Measurements from ENCODE around the gene TMEM132D. TPM values are rescaled to one million over a fixed set of nuclear protein-coding genes. Genes with fewer than 3 reads are reported as not detected.

The TMEM132D gene
- total and polyA plus RNA-seq, 2 of the 8 experiments (the other 6 are each of a cell fraction or from before 2014, with no cell fraction given) = 3.5 to 10.1 TPM

GRCh38 chr12:129269756-129270495 lies 633.9 kb downstream of the TMEM132D start:
- H3K36me3 ChIP-seq (ENCODE audit: control insufficient read depth in 2 of 4, insufficient read depth in 4 of 4, low read length in 3 of 4) = no peaks in the 10 kb centered on the region
- no peak overlapping the region for H4K91ac ChIP-seq (replicated peaks; ENCODE audit: insufficient read length, low read length)
- no peaks in the 10 kb centered on the region for H4K20me1 ChIP-seq (replicated peaks in 1 of 2; ENCODE audit: control insufficient read depth in 1 of 2, insufficient read depth in 2 of 2, low read length in 2 of 2)
- H2AFZ ChIP-seq (ENCODE audit: low read length) = no peak overlapping the region
- ChIA-PET POLR2A (ENCODE audit: partially characterized antibody) (no interaction called here), CTCF (ENCODE audit: partially characterized antibody) (interaction anchor here (1.1 kb wide), 1 partner anchor 346 kb away, joined by 4 read pairs; no protein-coding TSS in a partner anchor)
- no peaks in the 10 kb centered on the region for H3K79me1 ChIP-seq (ENCODE audit: low read depth, low read length)
- no peak overlapping the region for H2BK120ac ChIP-seq (replicated peaks; ENCODE audit: low read depth, low read length)
- TF ChIP-seq POLR2AphosphoS5 (IDR thresholded peaks at IDR 0.05; ENCODE audit: low read depth, low read length) = no peak
- TF ChIP-seq EZH2 (IDR thresholded peaks at IDR 0.05; ENCODE audit: low read depth, low read length, severe bottlenecking) = no peak
- TF ChIP-seq CHD2 (IDR thresholded peaks at IDR 0.05; ENCODE audit: low read length) = no peak
- no peak for TF ChIP-seq JUN (IDR thresholded peaks at IDR 0.05; ENCODE audit: low read depth, low read length)
- H3K27ac ChIP-seq (ENCODE audit: low read depth, low read length) = no peak overlapping the region
- DNase-seq (ENCODE audit: low read depth in 1 of 2, low spot score in 2 of 2) (no peak), FAIRE-seq (no peak)
- no peak overlapping the region for H4K5ac ChIP-seq (ENCODE audit: insufficient read length, low read depth, low read length)
- no peaks in the 10 kb centered on the region for H3K9me3 ChIP-seq (ENCODE audit: insufficient read depth in 2 of 2, low read depth in 1 of 2, low read length in 1 of 2)
- no peak overlapping the region for H2AK5ac ChIP-seq (ENCODE audit: low read depth, low read length)
- H3K23me2 ChIP-seq (ENCODE audit: low read depth, low read length) = no peaks in the 10 kb centered on the region; the same call in 1 of the 2 replicates
- H2BK15ac ChIP-seq (ENCODE audit: low read length) = no peak overlapping the region
- no peak overlapping the region for H3K14ac ChIP-seq (ENCODE audit: insufficient read length)
- no peak overlapping the region for H3K9ac ChIP-seq (replicated peaks in 1 of 4; ENCODE audit: extremely low read depth in 1 of 4, low read depth in 3 of 4, low read length in 3 of 4)
- H3K27me3 ChIP-seq (replicated peaks in 1 of 4; ENCODE audit: control insufficient read depth in 3 of 4, extremely low read depth in 1 of 4, insufficient read depth in 3 of 4, low read length in 3 of 4) = no peaks in the 10 kb centered on the region
- WGBS, 2 experiments (ENCODE audit: extremely low coverage in 1 of 2, insufficient coverage in 1 of 2, insufficient read length in 1 of 2, insufficient replicate concordance in 2 of 2, low coverage in 1 of 2, low lambda C conversion rate in 2 of 2, missing lambda C conversion rate in 1 of 2) = 95% methylated on average over 16 of the region's 16 CpGs; no CpG with 5 or more reads in 1 of the 2 experiments
- H3K56ac ChIP-seq (replicated peaks; ENCODE audit: insufficient read length, low read depth, low read length) = no peak overlapping the region
- H3K23ac ChIP-seq (ENCODE audit: insufficient read length) = no peak overlapping the region
- H3K4me1 ChIP-seq (replicated peaks in 1 of 4; ENCODE audit: control insufficient read depth in 3 of 4, insufficient read depth in 4 of 4, low read length in 3 of 4) = no peaks in the 10 kb centered on the region
- H3K18ac ChIP-seq (ENCODE audit: extremely low read depth, low read length) = no peak overlapping the region
- H3K79me2 ChIP-seq (ENCODE audit: control insufficient read depth in 1 of 2, insufficient read depth in 2 of 2, low read length in 2 of 2) = no peaks in the 10 kb centered on the region
- H2BK12ac ChIP-seq (ENCODE audit: low read depth, low read length) = no peak overlapping the region
- no peak overlapping the region for H3K4ac ChIP-seq (replicated peaks; ENCODE audit: insufficient read length, low read depth, low read length)
- no peak overlapping the region for H4K8ac ChIP-seq (ENCODE audit: extremely low read depth, insufficient read depth, low read length)
- no peak overlapping the region for H2BK5ac ChIP-seq (ENCODE audit: low read depth, low read length)
- H2BK20ac ChIP-seq (ENCODE audit: low read length) = no peak overlapping the region
- no peak overlapping the region for H3K4me3 ChIP-seq (ENCODE audit: extremely low read depth in 1 of 4, insufficient read depth in 2 of 4, low read depth in 3 of 4, low read length in 4 of 4)
- no peak overlapping the region for H3K4me2 ChIP-seq (ENCODE audit: insufficient read depth in 1 of 2, low read depth in 2 of 2, low read length in 2 of 2)

Measured in H1 (cell line).